IMR-90 (cell line): ENCODE data around the gene RAB12.

Experiments used
- BHLHE40 ChIP-seq: fragments of 150-350 bp; IDR thresholded peaks from 2 replicates; pipeline ENCODE4 v1.6.1; 2016; ENCODE audit warnings: mild to moderate bottlenecking, low read depth, low read length
- CEBPB ChIP-seq: IDR thresholded peaks from 2 replicates; pipeline ENCODE4 v1.6.1; 2012; ENCODE audit warnings: low read depth, low read length, improper control_type of control experiment
- CHD1 ChIP-seq: IDR thresholded peaks from 2 replicates; pipeline ENCODE4 v1.6.1; 2012; ENCODE audit warnings: low read depth, low read length, improper control_type of control experiment
- FOS ChIP-seq: fragments of 150-350 bp; IDR thresholded peaks from 2 replicates; pipeline ENCODE4 v1.6.1; 2016; ENCODE audit warnings: low read depth, low read length
- MAFK ChIP-seq: IDR thresholded peaks from 2 replicates; pipeline ENCODE4 v1.6.1; 2012; ENCODE audit warnings: low read depth, low read length, improper control_type of control experiment
- MAZ ChIP-seq: IDR thresholded peaks from 2 replicates; pipeline ENCODE4 v1.6.1; 2012; ENCODE audit warnings: low read depth, mild to moderate bottlenecking, low read length, improper control_type of control experiment, moderate library complexity, borderline replicate concordance
- POLR2A ChIP-seq: IDR thresholded peaks from 2 replicates; pipeline ENCODE4 v1.6.1; 2012; ENCODE audit warnings: mild to moderate bottlenecking, low read depth, low read length
- RAD21 ChIP-seq: IDR thresholded peaks from 2 replicates; pipeline ENCODE4 v1.6.1; 2012; ENCODE audit warnings: low read length, improper control_type of control experiment
- RCOR1 ChIP-seq: IDR thresholded peaks from 2 replicates; pipeline ENCODE4 v1.6.1; 2012; ENCODE audit warnings: mild to moderate bottlenecking, low read length, improper control_type of control experiment; ENCODE audit not compliant: insufficient replicate concordance
- SMC3 ChIP-seq: fragments of 150-350 bp; IDR thresholded peaks from 2 replicates; pipeline ENCODE4 v1.6.1; 2016; ENCODE audit warnings: low read depth, mild to moderate bottlenecking, antibody characterized with exemption, low read length, moderate library complexity
- TF ChIP-seq, protein P1 (sequence below): conservative IDR thresholded peaks from 2 replicates; pipeline ENCODE4 v1.5.1; 2012; ENCODE audit warnings: mild to moderate bottlenecking, low read depth, low read length, improper control_type of control experiment
- TF ChIP-seq, protein P2 (sequence below): fragments of 150-350 bp; IDR thresholded peaks from 2 replicates; pipeline ENCODE4 v1.6.1; 2017; ENCODE audit warnings: mild to moderate bottlenecking, antibody characterized with exemption, low read length, low read depth
- TF ChIP-seq, protein P3 (sequence below): fragments of 150-350 bp; IDR thresholded peaks from 2 replicates; pipeline ENCODE4 v1.6.1; 2016; ENCODE audit warnings: low read depth, mild to moderate bottlenecking, low read length, moderate library complexity, borderline replicate concordance

DNA sequence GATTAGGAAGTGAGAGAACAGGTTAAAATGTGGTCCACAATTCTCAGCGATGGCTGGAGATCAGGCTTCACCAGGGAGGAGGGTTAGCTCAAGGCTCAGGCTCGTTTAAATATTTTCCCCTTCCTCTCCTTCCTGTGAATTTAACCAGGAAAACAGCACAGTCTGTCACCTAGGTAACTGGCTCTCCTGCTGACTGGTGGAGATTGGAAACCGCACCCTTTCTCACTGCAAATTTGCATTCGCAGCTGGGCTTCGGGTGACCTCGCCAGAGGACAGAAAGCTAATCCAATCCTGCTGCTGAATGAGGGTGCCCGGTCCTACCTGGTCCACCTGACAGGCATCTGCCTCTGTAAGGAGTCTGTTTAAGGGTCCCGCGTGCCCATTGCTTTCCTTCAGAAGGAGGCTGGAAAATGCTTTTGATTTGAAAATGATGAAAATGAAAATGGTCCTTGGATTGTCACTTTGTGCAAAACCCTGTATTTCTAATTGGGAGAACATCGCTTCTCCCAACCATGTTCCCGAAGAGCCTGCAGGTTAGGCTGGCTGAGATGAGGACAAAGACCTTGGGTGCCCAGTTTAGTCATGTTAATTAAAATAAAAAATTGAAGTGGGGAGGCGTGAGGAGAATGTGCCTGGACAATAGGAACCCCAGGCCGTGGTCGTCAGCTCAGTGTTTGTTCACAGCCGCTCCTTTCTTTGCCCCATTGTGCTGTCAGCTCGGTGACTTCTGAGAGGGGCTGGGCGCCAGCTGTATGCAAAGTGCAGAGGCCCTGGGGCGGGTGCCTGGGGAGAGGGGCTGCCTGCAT, 52.7 kb downstream of the RAB12 start:
- TF ChIP-seq POLR2A (no peak), CEBPB (no peak), RAD21 (no peak), MAFK (no peak), CHD1 (no peak), BHLHE40 (no peak), MAZ (no peak), SMC3 (no peak), RCOR1 (no peak), FOS (no peak)
- TF ChIP-seq, protein P1, sequence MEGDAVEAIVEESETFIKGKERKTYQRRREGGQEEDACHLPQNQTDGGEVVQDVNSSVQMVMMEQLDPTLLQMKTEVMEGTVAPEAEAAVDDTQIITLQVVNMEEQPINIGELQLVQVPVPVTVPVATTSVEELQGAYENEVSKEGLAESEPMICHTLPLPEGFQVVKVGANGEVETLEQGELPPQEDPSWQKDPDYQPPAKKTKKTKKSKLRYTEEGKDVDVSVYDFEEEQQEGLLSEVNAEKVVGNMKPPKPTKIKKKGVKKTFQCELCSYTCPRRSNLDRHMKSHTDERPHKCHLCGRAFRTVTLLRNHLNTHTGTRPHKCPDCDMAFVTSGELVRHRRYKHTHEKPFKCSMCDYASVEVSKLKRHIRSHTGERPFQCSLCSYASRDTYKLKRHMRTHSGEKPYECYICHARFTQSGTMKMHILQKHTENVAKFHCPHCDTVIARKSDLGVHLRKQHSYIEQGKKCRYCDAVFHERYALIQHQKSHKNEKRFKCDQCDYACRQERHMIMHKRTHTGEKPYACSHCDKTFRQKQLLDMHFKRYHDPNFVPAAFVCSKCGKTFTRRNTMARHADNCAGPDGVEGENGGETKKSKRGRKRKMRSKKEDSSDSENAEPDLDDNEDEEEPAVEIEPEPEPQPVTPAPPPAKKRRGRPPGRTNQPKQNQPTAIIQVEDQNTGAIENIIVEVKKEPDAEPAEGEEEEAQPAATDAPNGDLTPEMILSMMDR, result no peak
- TF ChIP-seq, protein P2, sequence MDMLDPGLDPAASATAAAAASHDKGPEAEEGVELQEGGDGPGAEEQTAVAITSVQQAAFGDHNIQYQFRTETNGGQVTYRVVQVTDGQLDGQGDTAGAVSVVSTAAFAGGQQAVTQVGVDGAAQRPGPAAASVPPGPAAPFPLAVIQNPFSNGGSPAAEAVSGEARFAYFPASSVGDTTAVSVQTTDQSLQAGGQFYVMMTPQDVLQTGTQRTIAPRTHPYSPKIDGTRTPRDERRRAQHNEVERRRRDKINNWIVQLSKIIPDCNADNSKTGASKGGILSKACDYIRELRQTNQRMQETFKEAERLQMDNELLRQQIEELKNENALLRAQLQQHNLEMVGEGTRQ, result no peak
- TF ChIP-seq, protein P3, sequence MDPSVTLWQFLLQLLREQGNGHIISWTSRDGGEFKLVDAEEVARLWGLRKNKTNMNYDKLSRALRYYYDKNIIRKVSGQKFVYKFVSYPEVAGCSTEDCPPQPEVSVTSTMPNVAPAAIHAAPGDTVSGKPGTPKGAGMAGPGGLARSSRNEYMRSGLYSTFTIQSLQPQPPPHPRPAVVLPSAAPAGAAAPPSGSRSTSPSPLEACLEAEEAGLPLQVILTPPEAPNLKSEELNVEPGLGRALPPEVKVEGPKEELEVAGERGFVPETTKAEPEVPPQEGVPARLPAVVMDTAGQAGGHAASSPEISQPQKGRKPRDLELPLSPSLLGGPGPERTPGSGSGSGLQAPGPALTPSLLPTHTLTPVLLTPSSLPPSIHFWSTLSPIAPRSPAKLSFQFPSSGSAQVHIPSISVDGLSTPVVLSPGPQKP, result no peak
